Inflammatory macrophage treated with lipopolysaccharide for 1 hour (primary cell): ENCODE data around the gene TSHZ2.
"Not testable (repeated sequence)": the region's sequence is repeated elsewhere in the genome, so short reads cannot be mapped to it uniquely, and the experiment has no call there.

Source experiments
- DNase-seq, 2 donors: peaks; one replicate each; pipeline ENCODE4 v3.0.0-alpha.2; 2020 to 2022

The TSHZ2 gene

DNA sequence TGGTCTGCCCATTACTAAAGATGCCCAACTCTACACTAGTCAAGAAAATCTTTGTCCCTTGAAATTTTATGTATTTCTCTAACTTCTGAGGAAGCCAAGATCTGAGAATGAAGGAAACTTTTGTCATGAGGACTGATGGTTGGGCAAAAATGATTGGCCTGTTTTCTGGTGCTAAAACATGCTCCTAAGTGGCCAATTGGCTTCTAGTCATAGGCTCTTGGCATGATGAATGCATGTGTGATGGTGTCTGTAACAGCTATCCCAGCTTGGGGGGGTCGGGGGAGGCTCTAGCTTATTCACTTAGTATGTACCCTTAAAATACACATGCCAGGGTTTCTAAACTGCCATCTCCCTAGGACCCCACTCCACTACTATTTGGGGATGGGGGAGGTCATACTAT, 392.9 kb downstream of the TSHZ2 start:
- DNase-seq: no peak

DNA sequence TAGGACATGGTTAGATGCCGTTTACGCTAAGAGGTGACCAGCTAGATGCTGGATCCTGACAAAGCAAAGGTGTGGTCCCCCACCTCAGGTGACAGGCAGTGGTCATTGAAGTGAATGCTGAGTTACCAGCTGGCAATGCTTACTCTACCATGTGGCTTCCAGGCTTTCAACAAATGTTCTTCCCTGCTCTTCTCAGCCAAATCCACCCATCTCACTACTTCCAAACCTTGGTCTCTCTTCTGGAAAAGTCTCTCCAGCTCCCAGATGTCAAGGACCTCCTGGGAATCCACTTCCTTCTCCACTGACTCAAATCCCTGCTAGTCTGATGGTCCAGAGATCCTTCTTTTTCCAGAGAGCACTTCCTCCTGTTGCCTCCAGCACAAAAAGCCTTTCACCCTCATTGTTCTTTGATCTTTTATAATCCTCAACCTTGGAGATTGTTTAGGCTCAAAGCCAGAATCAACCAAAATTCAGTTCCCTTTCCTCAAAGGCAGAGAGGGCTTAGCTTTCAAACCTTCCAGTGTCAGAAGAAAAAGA, 393.4 kb downstream of the TSHZ2 start:
- no peak for DNase-seq

DNA sequence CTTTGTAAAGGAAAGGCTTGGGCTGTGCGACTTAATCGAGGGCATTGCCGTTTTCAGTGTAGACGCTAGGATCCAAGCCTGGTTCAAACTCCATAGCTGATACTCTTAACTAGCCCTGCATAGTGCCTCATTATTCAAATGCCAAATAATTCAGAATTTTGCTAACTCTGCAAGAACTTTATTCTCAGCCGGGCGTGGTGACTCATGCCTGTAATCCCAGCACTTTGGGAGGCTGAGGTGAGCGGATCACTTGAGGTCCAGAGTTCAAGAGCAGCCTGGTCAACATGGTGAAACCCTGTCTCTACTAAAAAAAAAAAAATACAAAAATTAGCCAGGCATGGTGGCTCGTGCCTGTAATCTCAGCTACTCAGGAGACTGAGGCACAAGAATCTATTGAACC, 394.8 kb downstream of the TSHZ2 start:
- DNase-seq: not testable (repeated sequence)

DNA sequence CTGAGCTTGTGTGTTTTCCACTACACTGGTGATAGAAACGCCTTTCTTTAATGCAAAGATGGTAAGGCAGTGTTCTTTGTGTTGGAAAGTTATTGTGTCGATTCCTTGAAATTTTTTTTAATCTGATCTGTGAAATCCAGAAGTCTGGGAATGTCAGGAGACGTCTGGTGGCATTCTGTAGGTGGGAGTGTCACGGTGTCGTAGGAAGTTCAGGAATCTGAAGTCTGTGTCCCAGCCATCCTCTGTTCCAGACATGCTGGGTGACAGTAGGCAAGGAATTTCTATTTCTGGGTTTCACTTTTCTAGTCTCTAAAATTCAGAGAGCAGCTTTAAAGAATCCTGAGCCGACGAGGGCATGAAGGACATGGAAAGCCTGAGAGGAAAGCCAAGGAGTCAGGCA, 397.7 kb downstream of the TSHZ2 start:
- DNase-seq: no peak

DNA sequence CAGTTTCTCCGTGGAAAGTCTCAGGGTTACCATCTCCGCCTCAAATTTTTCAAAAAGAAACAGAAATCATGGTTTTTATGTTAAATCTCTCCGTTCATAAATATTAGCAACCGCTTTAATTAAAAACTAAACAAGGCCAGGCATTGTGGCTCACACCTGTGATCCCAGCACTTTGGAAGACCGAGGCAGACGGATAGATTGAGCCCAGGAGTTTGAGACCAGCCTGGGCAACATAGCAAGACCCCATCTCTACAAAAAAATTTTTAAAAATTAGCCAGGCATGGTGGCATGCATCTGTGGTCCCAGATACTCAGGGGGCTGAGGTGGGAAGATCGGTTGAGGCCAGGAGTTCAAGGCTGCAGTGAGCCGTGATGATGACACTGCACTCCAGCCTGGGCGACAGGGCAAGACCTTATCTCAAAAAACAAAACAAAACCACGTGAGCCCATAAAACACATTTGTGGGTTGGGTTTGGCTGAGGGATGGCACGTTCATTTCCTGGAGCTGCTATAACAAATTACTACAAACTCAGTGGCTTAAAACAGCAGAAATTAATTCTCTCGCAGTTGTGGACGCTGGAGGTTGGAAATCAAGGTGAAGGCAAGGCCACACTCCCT, 398.3 kb downstream of the TSHZ2 start:
- no peak for DNase-seq

DNA sequence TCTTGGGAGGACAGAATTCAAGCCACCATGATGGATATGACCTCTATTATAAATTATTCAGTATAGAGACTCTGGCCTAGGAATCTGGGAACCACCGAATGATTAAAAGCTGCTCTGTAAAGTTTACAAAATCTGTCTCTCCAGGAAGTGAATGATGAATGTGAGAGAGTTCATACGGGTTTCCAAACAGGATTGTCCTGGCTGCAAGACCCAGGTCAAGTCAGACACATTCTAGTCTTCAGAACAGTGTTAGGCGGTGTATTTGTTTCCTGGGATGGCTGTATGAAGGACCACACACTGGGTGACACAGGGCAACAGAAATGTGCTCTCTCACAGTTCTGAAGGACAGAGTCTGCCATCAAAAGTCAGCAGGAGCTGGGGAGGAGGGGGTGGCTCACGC, 399.1 kb downstream of the TSHZ2 start:
- no peak for DNase-seq

DNA sequence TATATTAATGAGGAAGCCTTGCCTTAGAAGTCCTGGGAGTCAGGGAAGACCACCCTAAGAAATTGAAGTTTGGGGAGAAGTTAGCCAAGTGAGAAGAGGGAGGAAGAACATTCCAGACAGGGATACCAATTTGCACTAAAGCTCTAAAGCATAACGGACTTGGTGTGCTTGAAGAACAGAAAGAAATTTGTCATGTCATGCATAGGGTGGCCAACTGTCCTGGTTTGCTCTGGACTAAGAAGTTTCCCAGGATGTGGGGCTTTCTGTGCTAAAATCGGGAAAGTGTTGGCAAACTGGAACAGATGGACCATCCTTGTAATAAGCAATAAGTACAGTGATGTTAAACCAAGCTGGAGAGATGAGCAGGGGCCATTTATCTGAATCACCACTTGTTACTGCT, 403.9 kb downstream of the TSHZ2 start:
- DNase-seq: no peak

DNA sequence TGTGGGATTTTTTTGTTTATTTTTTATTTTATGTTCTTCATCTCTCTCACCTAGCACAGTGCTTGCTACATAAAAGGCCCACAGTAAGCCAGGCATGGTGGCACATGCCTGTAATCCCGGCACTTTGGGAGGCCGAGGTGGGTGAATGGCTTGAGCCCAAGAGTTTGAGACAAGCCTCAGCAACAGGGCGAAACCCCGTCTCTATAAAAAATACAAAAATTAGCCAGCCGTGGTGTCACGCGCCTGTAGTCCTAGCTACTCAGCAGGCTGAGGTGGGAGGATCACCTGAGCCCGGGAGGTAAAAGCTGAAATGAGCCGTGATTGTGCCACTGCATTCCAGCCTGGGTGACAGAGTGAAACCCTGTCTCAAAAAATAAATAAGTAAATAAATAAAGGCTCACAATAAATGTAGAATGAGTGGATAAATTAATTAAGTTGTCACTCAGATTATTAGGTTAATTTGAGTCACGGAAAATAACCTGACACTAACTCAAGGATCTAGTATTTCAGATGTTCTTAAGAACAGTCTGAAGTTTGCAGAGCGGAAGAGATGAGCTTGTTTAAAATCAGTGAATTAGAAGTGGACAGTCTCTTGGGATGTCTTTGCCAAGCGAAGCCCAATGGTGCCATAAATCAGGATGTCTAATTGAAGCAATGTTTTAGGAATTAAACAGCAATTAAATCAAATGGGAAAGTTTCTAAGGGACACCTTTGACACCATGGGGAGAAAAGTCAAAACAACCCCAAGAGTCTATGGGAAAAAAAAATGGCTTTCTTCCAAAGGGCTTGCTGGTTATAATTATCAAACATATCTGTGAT, 407.1 kb downstream of the TSHZ2 start:
- DNase-seq: no peak

DNA sequence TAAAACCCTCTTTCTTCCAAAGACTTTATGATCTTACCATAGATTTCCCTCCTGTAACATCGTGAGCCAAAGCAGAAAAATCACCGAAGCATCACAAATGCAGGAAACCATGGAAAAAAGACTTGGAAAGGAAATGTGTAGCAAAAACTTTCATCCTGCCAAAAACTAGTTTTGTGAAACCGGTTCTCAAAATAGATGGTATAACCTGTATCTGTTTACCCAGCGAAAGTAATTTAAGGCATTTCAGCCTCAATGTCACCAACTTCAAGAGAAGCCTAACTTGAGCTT, 407.6 kb downstream of the TSHZ2 start:
- DNase-seq: no peak

DNA sequence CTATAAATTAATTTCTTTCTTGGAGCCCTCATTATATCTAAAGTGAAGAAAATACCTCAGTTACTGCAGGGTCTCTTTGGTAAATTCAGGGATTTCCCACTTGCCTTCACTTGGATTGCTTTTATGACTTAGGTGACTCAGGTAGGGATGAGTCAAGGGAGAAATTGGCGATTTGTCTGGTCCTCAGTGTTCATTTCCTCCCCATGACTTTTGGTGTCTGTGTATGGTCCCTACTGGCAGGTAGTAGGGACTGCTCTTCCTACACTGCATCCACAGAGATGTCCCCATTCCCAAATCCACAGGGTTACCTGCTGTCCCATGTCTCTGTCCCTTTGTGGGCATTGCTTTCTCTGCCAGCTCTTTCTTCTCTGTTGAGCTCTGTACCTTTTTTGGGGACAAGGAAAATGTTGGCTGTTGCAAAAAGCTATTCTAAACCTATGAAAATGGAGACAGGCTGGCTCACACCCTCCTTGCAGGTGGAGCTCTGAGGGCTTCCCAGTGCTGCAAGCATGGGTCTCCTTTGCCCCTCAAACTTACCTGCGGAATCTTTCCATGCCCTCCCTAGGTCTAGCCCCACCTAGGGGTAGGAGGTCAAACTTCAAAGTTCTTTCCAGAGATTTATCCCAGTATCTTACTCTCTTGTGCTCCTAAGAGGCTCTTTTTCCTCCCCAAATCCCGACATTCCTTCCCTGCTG, 409.6 kb downstream of the TSHZ2 start:
- no peak for DNase-seq

DNA sequence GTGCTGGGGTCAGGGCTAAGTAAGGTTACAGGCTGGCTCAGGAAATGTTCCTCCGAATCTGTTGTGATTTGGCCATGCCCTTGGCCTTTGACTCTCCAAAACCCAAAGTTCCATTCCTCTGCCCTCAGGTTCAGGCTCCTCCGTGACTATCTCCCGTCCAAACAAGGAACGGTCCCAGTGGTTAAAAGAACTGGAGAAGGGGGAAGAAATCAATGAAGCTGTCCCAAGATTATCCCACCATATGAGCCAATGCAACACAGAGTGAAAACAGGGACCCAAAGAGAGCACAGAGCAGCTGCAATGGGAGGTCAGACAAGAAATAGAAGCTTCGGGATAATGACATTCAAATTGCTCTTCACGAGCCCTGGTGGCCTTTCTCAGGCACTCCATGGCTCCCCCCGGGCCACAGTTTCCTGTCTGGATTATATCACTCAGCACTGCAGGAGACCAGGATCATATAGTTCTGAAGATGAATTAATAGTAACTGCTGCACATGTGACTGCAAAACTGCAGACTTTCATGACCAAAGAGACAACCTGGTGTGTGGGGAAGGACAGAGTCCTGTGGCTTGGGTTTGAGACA, 410.2 kb downstream of the TSHZ2 start:
- no peak for DNase-seq

DNA sequence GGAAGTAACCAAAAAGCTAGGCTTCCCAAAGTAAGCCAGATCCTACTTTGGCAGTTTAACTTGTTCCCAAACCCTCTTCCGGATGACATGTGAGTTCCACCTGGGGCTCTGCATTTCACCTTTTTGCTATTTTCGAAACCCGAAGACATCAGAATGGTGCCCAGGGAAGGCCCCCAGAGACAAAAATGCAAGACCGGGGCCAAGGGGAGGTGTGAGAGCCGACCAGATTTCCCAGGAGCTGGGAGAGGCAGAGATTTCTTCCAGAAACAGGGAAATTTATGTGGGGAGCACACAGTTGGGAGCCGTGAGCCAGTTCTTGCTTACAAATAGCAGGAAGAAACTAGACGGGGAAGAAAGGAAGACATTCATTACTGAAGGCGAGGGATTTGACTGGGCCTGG, 411.8 kb downstream of the TSHZ2 start:
- no peak for DNase-seq

DNA sequence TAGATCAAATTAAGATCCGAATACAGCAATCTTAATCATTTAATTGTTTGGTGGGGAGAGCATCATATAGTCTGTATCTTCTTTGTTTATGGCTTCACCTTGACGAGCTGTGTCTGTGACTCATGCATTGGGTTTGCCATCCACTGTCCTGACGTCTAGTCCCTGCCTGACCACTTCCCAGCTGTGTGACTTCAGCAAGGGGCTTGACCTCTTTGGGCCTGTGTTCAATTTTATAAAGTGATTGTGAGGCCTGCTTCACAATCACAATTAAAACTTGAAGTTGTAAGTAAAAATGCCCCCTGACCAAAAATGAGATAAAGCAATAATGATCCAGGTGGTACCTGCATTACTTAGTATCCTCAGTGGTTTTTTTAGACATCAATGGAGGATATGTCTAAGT, 412.2 kb downstream of the TSHZ2 start:
- no peak for DNase-seq

DNA sequence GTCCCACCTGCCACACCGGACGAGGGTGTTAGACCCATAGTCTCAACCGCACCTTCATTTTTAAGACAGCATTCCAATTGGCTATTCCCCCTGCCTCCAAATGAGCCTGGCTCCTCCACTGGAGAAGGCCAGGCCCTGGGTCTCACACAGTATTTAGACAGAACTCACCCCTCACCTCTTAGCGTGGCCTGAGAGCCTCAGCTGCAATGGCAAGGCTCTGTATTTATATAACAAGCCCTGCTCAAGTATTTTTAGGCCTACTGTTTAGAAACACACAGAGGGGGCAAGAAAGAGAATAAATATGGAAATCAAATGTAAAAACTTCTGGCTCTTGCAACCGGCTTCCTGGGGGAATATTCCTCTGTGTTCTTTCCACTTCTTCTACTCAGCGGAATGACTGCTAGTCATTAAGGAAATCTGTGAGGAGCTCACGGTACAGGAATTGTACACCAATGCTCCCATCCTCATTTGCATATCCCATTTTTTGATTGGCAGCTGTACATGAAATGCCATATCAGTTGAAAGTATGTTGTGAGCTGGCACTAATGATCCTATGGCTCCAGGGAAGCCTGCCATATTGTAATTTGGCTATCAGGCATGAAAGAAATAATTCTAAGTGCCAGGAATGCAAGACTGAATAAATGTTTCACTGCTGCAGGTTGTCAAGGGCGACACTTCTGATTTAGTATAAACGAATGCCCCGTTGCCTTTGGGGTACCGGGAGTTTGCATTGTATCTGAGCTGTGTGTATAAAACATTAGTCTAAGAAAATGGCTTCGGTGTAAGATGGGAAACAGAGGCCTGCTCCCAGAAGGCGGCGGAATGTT, 414.0 kb downstream of the TSHZ2 start:
- no peak for DNase-seq

DNA sequence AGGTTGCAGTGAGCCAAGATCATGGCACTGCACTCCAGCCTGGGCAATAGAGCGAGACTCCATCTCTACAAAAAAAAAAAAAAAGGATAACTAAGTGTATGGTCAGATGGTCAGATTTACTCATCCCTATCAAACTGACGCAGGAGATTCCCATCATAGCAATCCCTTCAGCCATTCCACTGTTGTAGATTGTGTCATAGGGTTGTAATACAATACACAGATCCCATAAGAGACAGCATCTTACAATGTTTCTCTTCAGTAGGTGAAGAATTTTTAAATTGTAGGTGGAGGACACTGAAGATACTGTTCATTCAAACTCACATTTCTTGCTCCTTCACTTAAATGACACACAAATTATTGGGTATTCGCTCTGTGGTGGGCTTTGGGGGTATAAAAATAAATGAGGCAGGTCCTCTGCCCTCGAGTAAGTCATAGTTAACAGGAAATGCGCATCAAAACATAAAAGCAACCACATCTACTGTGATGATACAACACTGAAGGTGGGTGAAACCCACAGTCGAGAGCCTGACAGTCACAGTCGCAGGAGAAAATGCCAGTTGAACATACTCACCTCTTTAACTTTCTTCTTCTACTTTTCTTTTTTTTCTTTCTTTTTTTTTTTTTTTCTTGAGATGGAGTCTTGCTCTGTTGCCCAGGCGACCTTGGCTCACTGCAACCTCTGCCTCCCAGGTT, 416.0 kb downstream of the TSHZ2 start:
- no peak for DNase-seq

DNA sequence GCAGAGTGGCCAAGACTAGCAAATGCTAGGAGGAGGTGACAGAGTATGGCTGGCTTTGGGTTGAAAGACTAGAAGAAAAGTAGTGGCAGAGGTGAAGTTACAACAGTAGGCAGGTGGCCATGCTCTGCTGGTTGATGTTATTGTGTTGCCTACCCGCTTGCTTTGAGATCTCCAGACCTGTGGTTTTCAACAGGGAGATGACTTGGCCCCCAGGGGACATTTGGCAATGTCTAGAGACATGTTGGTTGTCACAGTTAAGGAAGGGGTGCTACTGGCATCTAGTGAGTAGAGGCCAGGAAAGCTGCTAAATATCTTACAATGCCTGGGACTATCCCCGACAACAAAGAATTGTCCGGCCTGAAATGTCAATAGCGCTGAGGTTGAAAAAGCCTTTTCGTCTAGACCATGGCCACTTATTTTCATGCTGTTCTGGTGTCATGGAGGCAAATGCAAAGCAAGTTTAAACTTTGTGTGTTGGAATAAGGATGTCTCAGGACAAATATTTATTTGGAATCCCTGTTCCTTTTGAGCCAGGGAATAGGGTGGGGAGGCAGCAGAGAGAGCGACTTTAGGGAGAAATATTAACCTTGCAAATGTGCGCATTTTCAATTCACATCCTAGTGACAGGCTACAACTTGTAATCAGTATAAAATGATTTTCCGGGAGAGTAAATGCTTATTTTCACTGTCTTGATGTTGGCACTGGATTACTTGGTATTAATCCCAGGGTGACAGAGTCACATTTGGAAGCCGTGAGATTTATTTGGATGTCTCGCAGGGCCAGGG, 417.6 kb downstream of the TSHZ2 start:
- DNase-seq: no peak

DNA sequence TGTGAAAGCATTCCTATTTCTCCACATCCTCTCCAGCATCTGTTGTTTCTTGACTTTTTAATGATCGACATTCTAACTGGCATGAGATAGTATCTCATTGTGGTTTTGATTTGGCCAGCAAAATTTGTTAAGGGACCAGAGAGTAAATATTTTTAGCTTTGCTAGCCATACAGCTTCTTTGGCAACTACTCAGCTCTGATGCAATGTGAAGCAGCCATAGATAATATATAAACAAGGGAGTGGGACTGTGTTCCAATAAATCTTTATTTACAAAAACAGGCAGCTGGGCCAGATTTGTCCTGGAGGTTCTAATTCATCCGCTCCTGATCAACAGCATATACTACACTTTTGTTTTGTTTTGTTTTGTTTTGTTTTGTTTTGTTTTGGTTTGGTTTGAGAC, 418.6 kb downstream of the TSHZ2 start:
- no peak for DNase-seq

DNA sequence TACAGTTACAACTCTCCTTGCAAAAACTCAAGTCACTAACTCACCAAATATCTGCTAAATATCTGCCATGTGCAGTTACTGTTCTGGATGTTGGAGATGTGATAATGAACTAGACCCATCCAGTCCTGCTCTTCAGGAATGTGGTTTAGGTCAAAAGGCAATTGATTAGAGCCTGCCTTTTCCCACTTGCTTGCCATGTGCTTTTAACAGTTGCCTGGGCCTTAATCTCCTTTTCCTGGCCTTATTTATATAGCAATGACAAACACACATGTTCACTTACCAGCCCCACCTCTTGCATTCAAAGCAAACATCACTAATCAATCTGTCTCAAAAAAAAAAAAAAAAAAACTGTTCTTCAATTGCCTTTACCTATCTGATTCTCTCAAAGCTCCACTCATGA, 422.3 kb downstream of the TSHZ2 start:
- DNase-seq: no peak

DNA sequence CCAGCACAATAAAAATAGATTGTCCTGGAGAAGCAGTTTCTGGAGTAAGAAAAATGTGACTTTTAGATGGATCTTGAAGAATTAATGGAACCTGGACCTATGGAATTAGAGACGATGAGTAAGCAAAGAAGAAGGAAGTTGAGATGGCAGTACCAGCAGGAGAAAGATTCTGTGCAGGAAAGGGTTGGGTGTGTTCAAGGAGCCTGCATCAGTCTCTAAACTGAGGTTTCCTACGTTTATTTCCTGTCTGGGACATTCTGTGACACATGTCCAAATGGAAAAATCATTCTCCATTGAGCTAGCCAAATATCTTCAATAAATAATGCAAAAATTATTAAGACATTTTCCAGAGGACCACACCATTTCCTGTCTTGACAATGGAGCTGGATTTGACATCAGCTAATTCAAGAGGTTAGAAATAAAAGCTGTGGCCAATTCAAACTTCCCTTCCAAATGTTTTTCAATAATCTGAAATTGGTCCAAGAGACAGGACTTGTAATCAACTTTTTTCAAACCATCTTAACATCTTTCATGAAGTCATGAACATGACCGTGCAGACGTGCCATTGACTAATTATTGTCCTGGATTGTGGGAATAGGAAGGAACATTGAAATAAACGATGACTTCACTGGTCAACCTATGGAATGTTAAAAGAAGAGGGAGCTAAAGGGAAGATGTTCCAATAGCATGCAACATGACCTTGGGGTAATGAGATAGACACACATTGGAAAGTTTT, 423.2 kb downstream of the TSHZ2 start:
- DNase-seq: no peak

DNA sequence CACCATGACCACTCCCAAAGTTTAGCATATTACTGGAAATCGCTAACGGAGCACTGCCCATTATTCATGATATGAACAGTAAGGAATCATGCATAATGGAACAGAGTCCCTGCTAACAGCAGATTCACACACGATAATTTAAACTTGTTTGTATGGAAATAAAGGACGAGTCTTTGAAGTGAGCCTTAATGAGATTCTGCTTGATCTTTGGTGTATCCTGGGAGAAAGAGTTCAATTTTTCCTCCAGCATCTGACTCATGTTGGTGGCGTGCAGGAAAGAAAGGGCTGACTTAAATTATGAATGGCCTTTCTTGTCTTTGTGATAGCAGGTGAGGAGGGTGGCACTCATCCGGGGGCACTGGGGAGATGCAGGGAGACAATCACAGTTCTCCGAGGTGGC, 426.9 kb downstream of the TSHZ2 start:
- DNase-seq: no peak
